ENCODE results near the gene CXCL9. TPM values are rescaled to one million over a fixed set of nuclear protein-coding genes. Genes with fewer than 3 reads are reported as not detected.
"Not testable (repeated sequence)": the region's sequence is repeated elsewhere in the genome, so short reads cannot be mapped to it uniquely, and the experiment has no call there.

Gene CXCL9
- total and polyA plus RNA-seq, 2 donors (not counting 1 experiment from before 2014, with no cell fraction given): not detected

GRCh38 chr4:76001700-76002099 is 5.6 kb downstream of the CXCL9 start:
- H3K4me1 Mint-ChIP-seq: no peaks in the 10 kb centered on the region
- H3K79me2 ChIP-seq (ENCODE audit: control insufficient read depth, insufficient read depth, low read length): no peaks in the 10 kb centered on the region

GRCh38 chr4:76000279-76000678 is 7.0 kb downstream of the CXCL9 start:
- ChIA-PET CTCF (interaction anchor here (1.0 to 2.3 kb wide), 3 partner anchors 58 to 71 kb away, joined by 4 to 11 read pairs (median 4); no protein-coding TSS in a partner anchor), POLR2A (no interaction called here)
- H3K36me3 ChIP-seq (replicated peaks in 1 of 2; ENCODE audit: control extremely low read depth in 1 of 2, control insufficient read depth in 1 of 2, extremely low read depth in 1 of 2, insufficient read depth in 2 of 2, low read length in 1 of 2): no peaks in the 10 kb centered on the region
- H3K9ac ChIP-seq (ENCODE audit: low read length): no peak overlapping the region
- H3K4me1 ChIP-seq (ENCODE audit: control insufficient read depth in 2 of 2, insufficient read depth in 2 of 2, low read length in 2 of 2): no peaks in the 10 kb centered on the region
- WGBS (ENCODE audit: insufficient coverage): 100% methylated on average over 1 of the region's 1 CpG
- H3K4me1 Mint-ChIP-seq: no peaks in the 10 kb centered on the region
- H3K4me2 ChIP-seq (replicated peaks; ENCODE audit: low read depth, low read length, poor library complexity, severe bottlenecking): no peak overlapping the region
- H3K27ac ChIP-seq (ENCODE audit: low read length in 2 of 2): no peak overlapping the region
- H3K4me3 Mint-ChIP-seq: no peak overlapping the region
- H3K4me3 ChIP-seq (ENCODE audit: control extremely low read depth in 1 of 5, extremely low read depth in 1 of 5, insufficient read depth in 1 of 5, low read depth in 2 of 5, low read length in 4 of 5): no peak overlapping the region
- H3K27ac Mint-ChIP-seq: no peak overlapping the region
- no peaks in the 10 kb centered on the region for H3K9me3 Mint-ChIP-seq (ENCODE audit: insufficient read depth)
- no peaks in the 10 kb centered on the region for H3K9me3 ChIP-seq (ENCODE audit: control extremely low read depth in 1 of 3, control insufficient read depth in 2 of 3, insufficient read depth in 1 of 3, low read length in 2 of 3)
- H3K27me3 Mint-ChIP-seq: no peaks in the 10 kb centered on the region
- H3K27me3 ChIP-seq (replicated peaks in 1 of 4; ENCODE audit: control extremely low read depth in 1 of 4, control insufficient read depth in 3 of 4, insufficient read depth in 4 of 4, low read length in 3 of 4): no peaks in the 10 kb centered on the region
- no peaks in the 10 kb centered on the region for H3K79me2 ChIP-seq (ENCODE audit: control insufficient read depth, insufficient read depth, low read length)
- H4K20me1 ChIP-seq (ENCODE audit: control insufficient read depth, insufficient read depth, low read length, poor library complexity, severe bottlenecking): no peaks in the 10 kb centered on the region
- DNase-seq (no peak), ATAC-seq (ENCODE audit: low read depth) (no peak)
- no peak for TF ChIP-seq EZH2 (IDR thresholded peaks at IDR 0.05; ENCODE audit: borderline replicate concordance, insufficient read depth, low read depth, low read length, poor library complexity, severe bottlenecking)
- TF ChIP-seq CTCF (IDR thresholded peaks at IDR 0.05): no peak
- intact Hi-C loops (cut with micrococcal nuclease): no loop called here
- H2AFZ ChIP-seq (ENCODE audit: insufficient read depth, low read depth, low read length, poor library complexity, severe bottlenecking): no peak overlapping the region

More at GRCh38 chr4:76001700-76002099, 5.6 kb downstream of the CXCL9 start:
- Histone ChIP-seq H3K4me1 (ENCODE audit: control insufficient read depth in 2 of 2, insufficient read depth in 2 of 2, low read length in 2 of 2) (no peaks in the 10 kb centered on the region), H3K27ac (ENCODE audit: low read length in 2 of 2) (no peak overlapping the region), H3K36me3 (replicated peaks in 1 of 2; ENCODE audit: control extremely low read depth in 1 of 2, control insufficient read depth in 1 of 2, extremely low read depth in 1 of 2, insufficient read depth in 2 of 2, low read length in 1 of 2) (no peaks in the 10 kb centered on the region), H3K4me2 (replicated peaks; ENCODE audit: low read depth, low read length, poor library complexity, severe bottlenecking) (no peak overlapping the region), H4K20me1 (ENCODE audit: control insufficient read depth, insufficient read depth, low read length, poor library complexity, severe bottlenecking) (no peaks in the 10 kb centered on the region), H3K9me3 (ENCODE audit: control extremely low read depth in 1 of 3, control insufficient read depth in 2 of 3, insufficient read depth in 1 of 3, low read length in 2 of 3) (no peaks in the 10 kb centered on the region), H3K27me3 (replicated peaks in 1 of 4; ENCODE audit: control extremely low read depth in 1 of 4, control insufficient read depth in 3 of 4, insufficient read depth in 4 of 4, low read length in 3 of 4) (no peaks in the 10 kb centered on the region), H3K9ac (ENCODE audit: low read length) (no peak overlapping the region), H2AFZ (ENCODE audit: insufficient read depth, low read depth, low read length, poor library complexity, severe bottlenecking) (no peak overlapping the region), H3K4me3 (ENCODE audit: control extremely low read depth in 1 of 5, extremely low read depth in 1 of 5, insufficient read depth in 1 of 5, low read depth in 2 of 5, low read length in 4 of 5) (no peak overlapping the region)
- intact Hi-C loops (cut with micrococcal nuclease): no loop called here
- Mint-ChIP-seq H3K27ac (no peak overlapping the region), H3K27me3 (no peaks in the 10 kb centered on the region), H3K9me3 (ENCODE audit: insufficient read depth) (no peaks in the 10 kb centered on the region), H3K4me3 (no peak overlapping the region)
- CTCF ChIA-PET: interaction anchor here (1.2 kb wide), 1 partner anchor 13 kb away, joined by 3 read pairs; no protein-coding TSS in a partner anchor
- DNase-seq (no peak), ATAC-seq (ENCODE audit: low read depth) (no peak)
- POLR2A ChIA-PET: no interaction called here
- 50% methylated on average over 2 of the region's 7 CpGs for WGBS (ENCODE audit: insufficient coverage)
- no peak for TF ChIP-seq CTCF (IDR thresholded peaks at IDR 0.05)
- no peak for TF ChIP-seq EZH2 (IDR thresholded peaks at IDR 0.05; ENCODE audit: borderline replicate concordance, insufficient read depth, low read depth, low read length, poor library complexity, severe bottlenecking)

GRCh38 chr4:75998525-75999147 is 8.7 kb downstream of the CXCL9 start:
- H2AFZ ChIP-seq (ENCODE audit: insufficient read depth, low read depth, low read length, poor library complexity, severe bottlenecking); DNase-seq; H4K20me1 ChIP-seq (ENCODE audit: control insufficient read depth, insufficient read depth, low read length, poor library complexity, severe bottlenecking); POLR2A ChIA-PET; H3K9ac ChIP-seq (ENCODE audit: low read length); H3K79me2 ChIP-seq (ENCODE audit: control insufficient read depth, insufficient read depth, low read length); H3K27ac ChIP-seq (ENCODE audit: low read length in 2 of 2); H3K36me3 ChIP-seq (replicated peaks in 1 of 2; ENCODE audit: control extremely low read depth in 1 of 2, control insufficient read depth in 1 of 2, extremely low read depth in 1 of 2, insufficient read depth in 2 of 2, low read length in 1 of 2); H3K4me1 ChIP-seq (ENCODE audit: control insufficient read depth in 2 of 2, insufficient read depth in 2 of 2, low read length in 2 of 2); H3K4me3 Mint-ChIP-seq; H3K4me3 ChIP-seq (ENCODE audit: control extremely low read depth in 1 of 5, extremely low read depth in 1 of 5, insufficient read depth in 1 of 5, low read depth in 2 of 5, low read length in 4 of 5); H3K27ac Mint-ChIP-seq; H3K27me3 Mint-ChIP-seq; H3K4me1 Mint-ChIP-seq; H3K9me3 ChIP-seq (ENCODE audit: control extremely low read depth in 1 of 3, control insufficient read depth in 2 of 3, insufficient read depth in 1 of 3, low read length in 2 of 3); ATAC-seq (ENCODE audit: low read depth); H3K4me2 ChIP-seq (replicated peaks; ENCODE audit: low read depth, low read length, poor library complexity, severe bottlenecking); H3K9me3 Mint-ChIP-seq (ENCODE audit: insufficient read depth); intact Hi-C loops (cut with micrococcal nuclease); H3K27me3 ChIP-seq (replicated peaks in 1 of 4; ENCODE audit: control extremely low read depth in 1 of 4, control insufficient read depth in 3 of 4, insufficient read depth in 4 of 4, low read length in 3 of 4): not testable (repeated sequence)
- no CpG with 5 or more reads among the region's 2 CpGs for WGBS (ENCODE audit: insufficient coverage)
- CTCF ChIA-PET: interaction anchor here (4.6 to 4.8 kb wide), 2 partner anchors 64 to 70 kb away, joined by 95 to 132 read pairs; no protein-coding TSS in a partner anchor

Measured in B cell (primary cell).